Endothelial cell of umbilical vein (primary cell): ENCODE data around the gene PACRGL. TPM values are rescaled to one million over a fixed set of nuclear protein-coding genes. Genes with fewer than 3 reads are reported as not detected.

ENCODE experiments used
- BruUV-seq: library from RNA; stranded (reverse); fragments of 400-500 nt; replicated peaks from 2 replicates; lab custom pipeline; 2021; lab: Mats Ljungman, UMichigan
- CTCF ChIA-PET: fragments of 300-600, 350-600 bp; sonication (Branson Sonifier 250); formaldehyde crosslinking; loops from one replicate; lab custom pipeline; 2021; ENCODE audit warnings: antibody characterized with exemption, inconsistent platforms; lab: Charles Lee
- POLR2A ChIA-PET: fragments of 300-600, 350-600 bp; sonication (Branson Sonifier 250); formaldehyde crosslinking; loops from one replicate; lab custom pipeline; 2021; ENCODE audit warnings: antibody characterized with exemption, inconsistent platforms; lab: Charles Lee
- DNase-seq: peaks from one replicate; pipeline ENCODE4 v3.0.0-alpha.2; 2011; ENCODE audit warnings: low read depth, low spot score
- FAIRE-seq: peaks from 2 replicates; lab custom pipeline; 2011; peaks lifted over from hg19 to GRCh38; lab: Jason Lieb, UNC
- H2AFZ ChIP-seq: 2 replicates; pipeline ENCODE4 v1.6.0; 2012; ENCODE audit warnings: low read depth, low read length, control low read depth, inconsistent platforms
- H3K27ac ChIP-seq: 2 replicates; pipeline ENCODE4 v1.5.1; 2011; ENCODE audit warnings: low read depth, mild to moderate bottlenecking, control low read depth, low read length, moderate library complexity; ENCODE audit not compliant: insufficient read depth
- H3K27me3 ChIP-seq, 2 experiments: 2 replicates each; pipeline versions ENCODE4 v1.6.0 to v1.6.1; 2011; ENCODE audit warnings: low read length in 2 of 2, mixed read lengths in 1 of 2; ENCODE audit not compliant: control insufficient read depth in 2 of 2, insufficient read depth in 2 of 2
- H3K36me3 ChIP-seq, 2 experiments: 2 replicates in 1 of 2; 3 replicates in 1 of 2; pipeline ENCODE4 v1.5.1; 2011; ENCODE audit warnings: low read length in 2 of 2, mild to moderate bottlenecking in 1 of 2, moderate library complexity in 1 of 2; ENCODE audit not compliant: control insufficient read depth in 2 of 2, insufficient read depth in 2 of 2; ENCODE audit errors: extremely low read depth in 1 of 2
- H3K4me1 ChIP-seq: 3 replicates; pipeline ENCODE4 v1.5.1; 2011; ENCODE audit warnings: mild to moderate bottlenecking, low read length; ENCODE audit not compliant: control insufficient read depth, insufficient read depth; ENCODE audit errors: extremely low read depth
- H3K4me2 ChIP-seq: 2 replicates; pipeline ENCODE4 v1.6.1; 2011; ENCODE audit warnings: low read length, control low read depth, mixed read lengths; ENCODE audit not compliant: insufficient read depth
- H3K4me3 ChIP-seq, 3 experiments: fragments of 200-600 bp in 1 of 3; sonication (generic), shearing (Covaris generic) in 1 of 3; replicated peaks in 1 of 3; 2 replicates each; pipeline ENCODE4 v1.5.1; 2011 to 2016; ENCODE audit warnings: control low read depth in 3 of 3, low read length in 3 of 3, mild to moderate bottlenecking in 2 of 3, inconsistent platforms in 1 of 3, low read depth in 1 of 3, moderate library complexity in 1 of 3; ENCODE audit not compliant: insufficient read depth in 1 of 3
- H3K79me2 ChIP-seq: 2 replicates; pipeline ENCODE4 v1.6.0; 2012; ENCODE audit warnings: low read length, inconsistent platforms; ENCODE audit not compliant: control insufficient read depth, insufficient read depth
- H3K9ac ChIP-seq: replicated peaks from 2 replicates; pipeline ENCODE3; 2011; ENCODE audit warnings: low read length, control low read depth; ENCODE audit not compliant: insufficient read depth; ENCODE audit errors: extremely low read depth
- H3K9me1 ChIP-seq: replicated peaks from 3 replicates; pipeline ENCODE4 v1.6.0; 2011; ENCODE audit warnings: mild to moderate bottlenecking, low read length; ENCODE audit not compliant: control insufficient read depth, insufficient read depth; ENCODE audit errors: extremely low read depth
- H3K9me3 ChIP-seq: replicated peaks from 2 replicates; pipeline ENCODE4 v1.5.1; 2012; ENCODE audit warnings: low read length, inconsistent platforms; ENCODE audit not compliant: control insufficient read depth, insufficient read depth
- H4K20me1 ChIP-seq: replicated peaks from 2 replicates; pipeline ENCODE3; 2011; ENCODE audit warnings: mild to moderate bottlenecking, low read length; ENCODE audit not compliant: control insufficient read depth, insufficient read depth; ENCODE audit errors: extremely low read depth
- CTCF ChIP-seq, 2 donors: IDR thresholded peaks; 1 replicate in 1 of 2; 2 replicates in 1 of 2; pipeline ENCODE4 v1.5.1; 2011; ENCODE audit warnings: low read length in 2 of 2, mild to moderate bottlenecking in 2 of 2, moderate library complexity in 2 of 2, control low read depth in 1 of 2, inconsistent platforms in 1 of 2, low read depth in 1 of 2; ENCODE audit not compliant: insufficient read depth in 1 of 2; ENCODE audit errors: extremely low read depth in 1 of 2
- EZH2 ChIP-seq: IDR thresholded peaks from 2 replicates; pipeline ENCODE4 v1.6.1; 2012; ENCODE audit warnings: borderline replicate concordance, low read depth, mild to moderate bottlenecking, moderate library complexity, low read length, inconsistent platforms; ENCODE audit not compliant: severe bottlenecking
- FOS ChIP-seq: IDR thresholded peaks from 2 replicates; pipeline ENCODE4 v1.6.1; 2011; ENCODE audit warnings: mild to moderate bottlenecking, low read length, moderate library complexity, borderline replicate concordance; ENCODE audit not compliant: insufficient read depth
- GATA2 ChIP-seq: IDR thresholded peaks from 2 replicates; pipeline ENCODE4 v1.7.0; 2011; ENCODE audit warnings: low read depth, mild to moderate bottlenecking, moderate library complexity, mixed read lengths, low read length; ENCODE audit not compliant: insufficient read length, insufficient read depth
- JUN ChIP-seq: IDR thresholded peaks from 2 replicates; pipeline ENCODE4 v1.6.1; 2011; ENCODE audit warnings: borderline replicate concordance, low read depth; ENCODE audit not compliant: insufficient read length, insufficient read depth
- MAX ChIP-seq: IDR thresholded peaks from 2 replicates; pipeline ENCODE4 v1.6.1; 2011; ENCODE audit not compliant: insufficient read depth, insufficient read length
- MYC ChIP-seq: IDR thresholded peaks from one replicate; pipeline ENCODE4 v1.6.1; 2011; ENCODE audit warnings: mild to moderate bottlenecking, low read depth, low read length
- POLR2A ChIP-seq: IDR thresholded peaks from 2 replicates; pipeline ENCODE4 v1.6.1; 2012; ENCODE audit warnings: low read depth, mild to moderate bottlenecking, control low read depth, low read length
- POLR2AphosphoS5 ChIP-seq: IDR thresholded peaks from 2 replicates; pipeline ENCODE4 v1.6.1; 2012; ENCODE audit warnings: low read depth, mild to moderate bottlenecking, control low read depth, low read length, moderate library complexity; ENCODE audit not compliant: insufficient read depth
- dilution Hi-C: fragments of 300-500 bp; cut with MboI; formaldehyde crosslinking; loops from one replicate; pipeline ENCODE4 v1.15.0; 2019; ENCODE audit warnings: low sequenced_read_pairs; ENCODE audit not compliant: extremely low pct_ligation_motif_present
- intact Hi-C: fragments of 100-400 bp; cut with micrococcal nuclease; formaldehyde crosslinking; loops from one replicate; pipeline ENCODE4 v1.10.0; 2022
- polyA plus RNA-seq, 4 experiments: library from polyadenylated mRNA; depleted of rRNA in 3 of 4; stranded (reverse) in 3 of 4; unstranded in 1 of 4; fragments of >200 nt; gene quantifications; 2 replicates each; pipeline versions ENCODE4 v1.2.1 to v1.2.3, GENCODE V29; 2011 to 2012; ENCODE audit warnings: missing spikeins in 1 of 4
- total RNA-seq: library from RNA; stranded (reverse); gene quantifications from 2 replicates; pipeline ENCODE4 v1.2.3, GENCODE V29; 2021

The PACRGL gene
- total and polyA plus RNA-seq, 2 donors (not counting 3 experiments of a cell fraction or from before 2014, with no cell fraction given): 9.2 to 19.2 TPM

- Histone ChIP-seq H3K4me1 (no peaks in the 10 kb centered on the region), H3K9me3 (no peaks in the 10 kb centered on the region), H3K9me1 (no peaks in the 10 kb centered on the region), H3K27me3 (peaks cover 6 to 33% of the 10 kb centered on the region in 2 experiments), H3K4me2 (no peak overlapping the region), H3K27ac (no peak overlapping the region), H3K36me3 (no peaks in the 10 kb centered on the region), H3K4me3 (no peak overlapping the region), H4K20me1 (no peaks in the 10 kb centered on the region), H2AFZ (no peak overlapping the region), H3K9ac (no peak overlapping the region), H3K79me2 (no peaks in the 10 kb centered on the region)
- no TSS peak for BruUV-seq
- intact Hi-C loops: no loop called here
- FAIRE-seq (no peak), DNase-seq (no peak)
- POLR2A ChIA-PET: no interaction called here
- dilution Hi-C loops: loop anchor here (25.0 kb wide), 1 partner anchor 269 kb away; no protein-coding TSS in a partner anchor
- CTCF ChIA-PET: interaction anchor here (0.8 to 5.9 kb wide), 4 partner anchors 16 to 380 kb away, joined by 3 to 50 read pairs (median 3); no protein-coding TSS in a partner anchor
- TF ChIP-seq POLR2A (no peak), MAX (no peak), GATA2 (no peak), MYC (no peak), POLR2AphosphoS5 (no peak), JUN (no peak), CTCF (IDR thresholded peaks at IDR 0.05; ENCODE audit: extremely low read depth in 1 of 2, insufficient read depth in 1 of 2, low read depth in 1 of 2, low read length in 2 of 2) (no peak), FOS (no peak), EZH2 (no peak)
Observed at GRCh38 chr4:20681271-20681670, 19.0 kb upstream of the PACRGL start.
